HG02840 (cell line): Measurements from ENCODE around the gene PKP3.
"Not testable (repeated sequence)": the region's sequence is repeated elsewhere in the genome, so short reads cannot be mapped to it uniquely, and the experiment has no call there.

Experiments used
- ATAC-seq: cut with Tn5 transposase; IDR thresholded peaks from one replicate; pipeline ENCODE4 v1.9.1; 2021; ENCODE audit warnings: mild to moderate bottlenecking, moderate library complexity, moderate number of reproducible peaks; ENCODE audit not compliant: unreplicated experiment, low FRiP score

PKP3 gene

DNA sequence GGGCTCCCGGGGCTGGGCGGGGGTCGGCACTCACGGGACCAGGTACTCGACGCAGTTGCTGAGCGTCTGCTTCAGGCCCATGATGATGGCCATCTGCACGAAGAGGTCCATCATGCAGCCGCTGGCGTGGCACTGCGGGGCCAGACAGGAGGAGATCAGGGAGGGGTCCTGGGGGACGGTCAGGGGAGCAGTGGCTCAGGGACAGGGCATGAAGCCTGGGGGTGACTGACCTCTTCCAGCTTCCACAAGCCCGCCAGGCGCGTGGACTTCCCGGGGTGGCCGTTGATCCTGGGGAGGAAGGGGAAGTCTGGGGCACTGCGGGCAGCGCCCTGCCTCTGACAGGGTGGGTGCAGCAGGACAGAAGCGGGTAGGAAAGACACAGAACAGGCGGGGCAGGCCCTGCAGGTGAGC is 26.9 kb downstream of the PKP3 start:
- ATAC-seq, result no peak

- ATAC-seq, result no peak
Measured at GRCh38 chr11:422249-422656, 28.2 kb downstream of the PKP3 start.

DNA sequence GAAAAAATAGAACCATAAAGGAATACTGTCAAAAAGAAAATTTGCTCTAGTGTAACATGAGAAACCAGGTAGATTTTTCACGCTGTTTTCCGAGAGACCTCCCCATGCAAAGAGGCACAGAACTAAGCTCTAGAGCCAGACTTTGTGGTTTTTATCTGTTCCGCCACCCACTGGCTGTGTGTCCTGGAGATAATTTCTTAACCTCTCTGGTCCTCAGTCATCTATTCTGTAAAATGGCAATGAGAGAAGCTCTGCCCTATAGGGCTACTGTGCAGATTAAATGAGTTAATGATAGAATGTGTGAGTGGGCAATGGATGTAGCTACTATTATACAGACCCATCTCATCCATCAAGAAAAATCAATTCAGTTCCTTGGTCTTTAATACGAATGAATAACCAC is 30.2 kb downstream of the PKP3 start:
- no peak for ATAC-seq

GRCh38 chr11:424766-425165 is 30.8 kb downstream of the PKP3 start:
- ATAC-seq, result not testable (repeated sequence)

- ATAC-seq, result no peak
Measured at GRCh38 chr11:425301-425700, 31.3 kb downstream of the PKP3 start.

DNA sequence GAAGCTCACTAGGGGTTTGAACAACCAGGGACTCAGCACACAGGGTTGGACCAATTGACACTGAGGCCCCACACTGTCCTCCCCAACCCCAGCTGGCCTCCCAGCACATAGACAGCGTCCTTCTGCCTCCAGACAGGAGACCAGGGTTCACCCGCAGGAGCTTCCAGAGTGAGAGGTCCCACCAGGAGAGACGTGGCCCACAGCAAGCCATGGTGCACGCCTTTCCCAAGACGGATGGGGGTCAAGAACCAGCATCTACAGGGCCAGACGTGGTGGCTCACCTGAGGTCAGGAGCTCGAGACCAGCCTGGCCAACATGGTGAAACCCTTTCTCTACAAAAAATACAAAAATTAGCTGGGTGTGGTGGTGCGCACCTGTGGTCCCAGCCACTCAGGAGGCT is 32.8 kb downstream of the PKP3 start:
- ATAC-seq, result no peak

DNA sequence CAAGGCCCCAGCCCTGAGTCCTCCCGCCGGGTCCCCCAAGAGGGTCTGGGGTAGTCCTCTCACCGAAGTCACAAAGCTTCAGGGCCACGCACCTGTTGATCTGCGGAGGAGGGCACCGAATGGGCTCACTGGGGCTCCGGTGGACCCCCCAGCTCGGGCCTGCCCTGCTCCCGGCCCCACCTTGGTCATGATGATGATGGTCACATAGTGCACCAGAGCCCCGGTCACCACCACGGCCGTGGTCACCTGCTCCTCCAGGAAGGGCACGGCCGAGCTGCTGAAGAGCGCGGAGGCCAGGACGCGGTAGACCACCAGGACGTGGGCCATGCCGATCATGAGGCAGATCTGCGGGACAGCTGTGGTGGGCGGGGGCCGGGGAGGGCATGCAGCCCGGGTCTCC is 34.3 kb downstream of the PKP3 start:
- ATAC-seq, result no peak

DNA sequence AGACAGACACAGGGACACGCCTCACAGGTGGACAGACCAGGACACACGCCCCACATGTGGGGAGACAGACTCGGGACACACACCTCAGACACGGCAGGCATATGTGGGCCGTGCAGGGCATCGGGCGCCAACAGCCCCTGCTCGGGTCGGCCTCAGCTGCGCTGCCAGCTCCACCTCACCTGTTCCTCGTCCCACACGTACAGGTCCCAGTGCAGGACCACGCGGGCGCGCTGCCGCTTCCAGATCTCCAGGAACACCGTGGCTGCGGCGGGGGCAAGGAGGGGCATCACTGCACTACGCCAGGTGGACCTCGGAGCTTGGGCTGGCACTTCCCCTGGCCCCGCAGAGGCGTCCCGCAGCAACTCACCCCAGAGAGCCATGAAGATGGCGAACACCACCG is 35.4 kb downstream of the PKP3 start:
- no peak for ATAC-seq

DNA sequence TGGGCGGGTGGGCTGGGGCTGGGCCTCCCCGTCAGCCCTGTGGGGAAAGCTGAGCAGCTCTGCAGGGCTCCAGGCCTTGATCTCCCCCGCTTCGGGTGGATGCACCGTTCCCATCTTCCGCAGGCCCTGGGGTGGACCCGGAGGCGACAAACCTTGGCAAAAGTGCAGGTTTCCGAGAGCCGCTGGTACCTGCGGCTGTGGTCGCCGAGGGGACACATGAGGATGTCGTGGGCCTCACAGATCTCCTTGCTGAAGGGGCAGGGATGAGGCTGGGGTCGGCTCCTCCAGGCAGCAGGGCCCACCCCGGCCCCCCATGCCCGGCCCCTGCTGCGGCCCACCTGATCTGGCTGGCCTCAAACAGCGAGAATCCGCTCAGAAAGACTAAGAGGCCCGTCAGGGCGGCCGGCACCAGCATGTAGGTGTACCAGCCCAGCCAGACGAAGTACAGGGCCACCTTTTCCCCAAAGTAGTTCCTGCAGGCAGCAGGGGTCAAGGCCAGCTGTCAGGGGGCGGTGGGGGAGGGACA is 36.0 kb downstream of the PKP3 start:
- no peak for ATAC-seq

DNA sequence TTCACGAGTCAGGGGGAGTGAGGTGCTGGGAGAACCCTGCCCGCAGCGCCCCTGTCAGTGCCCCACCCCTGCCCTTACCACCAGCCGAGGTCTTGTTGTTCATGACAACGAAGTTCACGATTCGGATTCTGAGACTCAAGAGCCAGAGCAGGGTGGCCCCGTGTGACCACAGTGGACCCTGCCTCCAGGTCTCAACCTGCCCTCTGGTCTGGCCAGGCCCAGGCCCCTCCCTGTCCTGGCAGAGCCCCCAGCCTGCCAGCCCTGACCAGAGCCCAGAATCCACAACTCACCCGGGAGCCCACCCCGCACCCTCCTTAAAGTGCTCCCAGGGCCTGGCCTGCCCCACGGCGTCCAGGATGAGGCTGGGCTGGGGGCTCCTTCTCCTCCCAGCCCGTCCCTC is 37.9 kb downstream of the PKP3 start:
- no peak for ATAC-seq

- no peak for ATAC-seq
Measured at GRCh38 chr11:432501-433100, 38.6 kb downstream of the PKP3 start.

GRCh38 chr11:433111-433510 is 39.1 kb downstream of the PKP3 start:
- ATAC-seq, result no peak

DNA sequence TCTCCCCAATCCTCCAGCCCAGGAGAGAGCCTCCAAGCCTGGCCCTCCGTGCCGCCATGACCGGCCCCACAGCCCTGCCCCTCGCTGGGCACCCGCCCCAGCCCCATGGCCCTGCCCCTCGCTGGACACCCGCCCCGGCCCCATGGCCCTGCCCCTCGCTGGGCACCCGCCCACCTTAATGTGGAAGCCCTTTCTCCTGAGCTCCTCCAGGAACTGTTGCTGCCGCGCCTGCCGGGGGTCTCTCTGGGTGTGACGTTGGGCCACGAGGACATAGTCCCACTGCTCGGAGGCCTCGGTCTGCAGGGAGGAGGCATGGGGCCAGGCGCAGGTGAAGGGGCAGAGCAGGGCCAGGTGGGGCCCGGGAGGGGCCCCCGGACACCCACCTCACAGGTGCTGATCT is 39.6 kb downstream of the PKP3 start:
- no peak for ATAC-seq

GRCh38 chr11:434496-434895 is 40.5 kb downstream of the PKP3 start:
- no peak for ATAC-seq

GRCh38 chr11:434999-435740 is 41.2 kb downstream of the PKP3 start:
- ATAC-seq, result not testable (repeated sequence)

GRCh38 chr11:437228-437870 is 43.3 kb downstream of the PKP3 start:
- no peak for ATAC-seq

DNA sequence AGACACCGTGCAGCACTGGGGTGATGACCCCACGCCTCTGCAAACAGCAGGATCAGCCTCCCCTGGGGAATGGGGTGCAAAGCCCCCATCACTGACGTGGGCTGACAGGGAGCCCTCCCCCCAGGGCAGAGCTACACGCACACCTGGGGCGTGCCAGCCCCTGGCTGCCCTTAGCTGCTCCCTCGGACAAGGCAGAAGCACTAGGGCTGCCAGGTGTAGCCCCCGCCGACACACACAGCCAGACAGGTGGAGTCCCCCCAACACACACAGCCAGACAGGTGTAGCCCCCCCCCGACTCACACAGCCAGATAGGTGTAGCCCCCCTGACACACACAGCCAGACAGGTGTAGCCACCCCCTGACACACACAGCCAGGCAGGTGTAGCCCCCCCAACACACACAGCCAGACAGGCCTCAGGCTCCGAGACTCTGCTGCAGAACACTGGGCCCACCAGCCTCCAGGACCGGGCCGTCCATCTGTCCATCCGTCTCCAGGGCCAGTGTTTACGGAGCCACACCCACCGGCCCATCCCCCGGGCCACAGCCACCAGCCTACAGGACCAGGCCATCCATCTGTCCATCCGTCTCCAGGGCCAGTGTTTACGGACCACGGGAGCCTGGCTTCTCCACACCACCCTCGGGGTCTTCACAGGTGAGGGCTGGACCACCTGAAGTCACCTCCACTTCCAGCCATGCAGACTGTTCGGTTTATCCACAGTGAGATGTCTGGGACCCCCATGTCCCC is 44.3 kb downstream of the PKP3 start:
- no peak for ATAC-seq

- ATAC-seq, result no peak
Measured at GRCh38 chr11:439315-440064, 45.5 kb downstream of the PKP3 start.

GRCh38 chr11:440065-441042 is 46.3 kb downstream of the PKP3 start:
- ATAC-seq, result no peak
